GM18502 (cell line): ENCODE data around the gene LHFPL3.
"Not testable (repeated sequence)": the region's sequence is repeated elsewhere in the genome, so short reads cannot be mapped to it uniquely, and the experiment has no call there.

Experiments
- ATAC-seq: cut with Tn5 transposase; IDR thresholded peaks from one replicate; pipeline ENCODE4 v1.9.1; 2021; ENCODE audit warnings: mild to moderate bottlenecking; ENCODE audit not compliant: unreplicated experiment, poor library complexity

The LHFPL3 gene

DNA sequence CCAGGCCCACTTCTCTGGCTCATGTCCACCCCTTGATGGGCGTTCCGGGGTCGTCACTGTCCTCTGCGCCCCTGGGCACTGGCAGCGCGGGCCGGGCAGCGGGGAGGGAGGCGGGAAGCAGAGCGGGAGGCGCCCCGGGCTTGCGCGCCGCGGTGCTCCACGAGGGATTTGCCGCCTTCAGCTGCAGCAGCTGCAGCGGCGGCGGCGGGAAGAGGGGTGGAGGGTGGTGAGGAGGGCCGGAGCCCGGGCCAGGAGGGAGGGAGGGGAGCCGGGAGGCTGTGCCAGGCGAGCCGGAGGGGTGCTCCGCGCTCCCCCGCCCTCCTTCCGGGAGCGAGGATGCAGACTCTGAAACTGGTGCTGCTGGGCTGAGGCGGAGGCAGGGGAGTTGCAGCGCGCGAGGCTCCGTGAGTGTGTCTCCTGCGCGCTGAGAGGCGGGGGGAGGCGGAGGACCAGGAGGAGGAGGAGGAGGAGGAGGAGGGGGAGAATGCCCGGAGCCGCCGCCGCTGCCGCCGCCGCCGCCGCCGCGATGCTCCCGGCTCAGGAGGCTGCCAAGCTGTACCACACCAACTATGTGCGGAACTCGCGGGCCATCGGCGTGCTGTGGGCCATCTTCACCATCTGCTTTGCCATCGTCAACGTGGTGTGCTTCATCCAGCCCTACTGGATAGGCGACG lies at the start of gene LHFPL3:
Gene LHFPL3 (plus strand): TSS at position 308 of the 674 bp plus-strand sequence.
- no peak for ATAC-seq

DNA sequence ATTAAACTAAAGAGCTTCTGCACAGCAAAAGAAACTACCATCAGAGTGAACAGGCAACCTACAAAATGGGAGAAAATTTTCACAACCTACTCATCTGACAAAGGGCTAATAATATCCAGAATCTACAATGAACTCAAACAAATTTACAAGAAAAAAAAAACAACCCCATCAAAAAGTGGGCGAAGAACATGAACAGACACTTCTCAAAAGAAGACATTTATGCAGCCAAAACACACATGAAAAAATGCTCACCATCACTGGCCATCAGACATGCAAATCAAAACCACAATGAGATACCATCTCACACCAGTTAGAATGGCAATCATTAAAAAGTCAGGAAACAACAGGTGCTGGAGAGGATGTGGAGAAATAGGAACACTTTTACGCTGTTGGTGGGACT lies 46.7 kb upstream of the LHFPL3 start:
- not testable (repeated sequence) for ATAC-seq

GRCh38 chr7:104286839-104287238 lies 41.6 kb upstream of the LHFPL3 start:
- no peak for ATAC-seq

DNA sequence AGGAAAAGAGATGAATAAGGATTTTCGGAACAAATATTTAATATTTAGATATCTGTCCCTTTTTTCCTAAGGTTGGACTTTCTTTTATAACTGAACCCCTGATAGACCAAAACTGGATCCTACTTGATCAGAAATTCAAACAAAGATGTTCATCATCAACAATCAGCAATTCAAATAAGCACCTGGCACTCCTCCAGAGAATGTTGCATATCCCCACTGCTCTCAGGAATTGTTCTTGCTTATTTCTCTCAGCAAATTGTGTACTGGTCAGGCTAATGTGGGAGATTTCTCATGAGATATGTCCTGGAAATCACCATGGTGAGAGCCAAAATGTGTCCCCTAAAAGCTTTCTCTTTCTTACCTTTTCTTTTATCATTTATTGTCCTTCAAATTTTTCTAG lies 40.3 kb upstream of the LHFPL3 start:
- no peak for ATAC-seq

DNA sequence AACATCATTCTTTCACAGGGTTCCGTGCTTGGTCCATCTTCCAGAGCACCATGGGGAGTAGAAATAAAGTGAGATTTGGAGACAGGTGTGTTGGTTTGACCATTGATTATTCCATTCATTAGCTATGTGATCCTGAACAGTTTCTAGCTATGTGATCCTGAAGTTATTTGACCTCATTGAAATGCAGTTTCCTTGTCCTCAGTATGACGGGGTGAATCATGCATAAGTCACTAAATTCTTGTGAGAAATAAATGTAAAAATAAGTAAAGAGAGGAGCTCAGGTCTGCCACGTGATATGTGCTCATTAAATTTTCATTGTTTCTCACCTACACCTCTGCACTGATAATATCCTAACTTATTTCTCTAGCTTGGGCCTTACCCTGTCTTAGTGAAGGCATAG lies 34.1 kb upstream of the LHFPL3 start:
- no peak for ATAC-seq

GRCh38 chr7:104296266-104296665 lies 32.1 kb upstream of the LHFPL3 start:
- ATAC-seq, result no peak

DNA sequence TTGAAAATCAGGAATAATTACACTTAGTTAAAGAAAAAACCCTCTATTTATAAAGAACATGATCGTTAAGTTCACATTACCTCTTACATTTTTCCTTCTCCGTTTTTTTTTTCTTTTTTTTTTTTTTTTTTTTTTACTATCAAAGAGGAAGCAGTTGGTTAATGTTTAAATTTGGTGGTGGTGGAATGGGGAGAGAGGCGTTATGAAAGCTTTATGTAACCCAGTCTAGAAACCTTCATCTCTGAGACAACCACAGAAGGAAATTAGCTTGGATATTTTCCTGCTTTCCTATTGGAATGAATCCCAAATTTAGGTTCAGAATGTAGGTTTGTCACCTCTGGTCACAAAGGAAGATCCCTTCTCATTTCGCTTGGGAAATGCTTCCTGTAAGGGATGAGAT lies 31.5 kb upstream of the LHFPL3 start:
- no peak for ATAC-seq

DNA sequence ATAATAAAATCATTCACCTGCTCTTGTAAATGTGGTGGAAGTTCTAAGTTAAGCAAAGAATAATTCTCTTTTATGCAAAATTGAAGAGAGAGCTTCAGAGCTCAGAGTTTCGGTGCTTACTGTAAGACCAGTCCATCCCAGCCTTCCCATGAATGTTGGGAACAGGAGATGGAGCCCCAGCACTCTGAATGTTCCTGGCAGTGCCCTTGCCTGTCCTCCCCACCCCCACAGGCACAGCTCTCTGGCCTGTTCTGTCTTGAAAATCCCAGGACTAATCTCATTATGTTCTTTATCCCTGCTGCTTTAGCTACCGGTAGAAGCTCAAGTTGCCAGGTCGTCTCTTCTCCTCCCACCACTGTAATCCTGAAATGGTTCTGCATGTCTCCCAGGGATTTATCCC lies 29.1 kb upstream of the LHFPL3 start:
- no peak for ATAC-seq

DNA sequence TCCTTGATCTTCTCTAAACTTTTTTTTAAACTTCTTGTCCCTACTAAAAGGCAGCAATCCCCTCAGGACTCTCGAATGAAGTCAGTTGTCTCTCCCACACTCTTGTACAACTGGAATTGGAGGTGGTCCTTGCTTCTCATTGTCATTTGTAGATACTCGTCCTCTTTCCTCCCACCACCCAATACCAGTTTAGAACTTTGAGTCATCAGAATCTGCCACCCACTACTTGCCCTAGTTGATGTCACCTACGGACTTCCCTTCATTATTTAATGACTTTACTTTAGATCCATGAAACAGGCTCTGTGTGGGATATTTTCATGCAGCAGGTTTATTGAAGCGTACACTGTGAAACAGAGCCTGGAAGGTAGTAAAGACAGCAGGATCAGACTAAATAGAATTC lies 28.6 kb upstream of the LHFPL3 start:
- no peak for ATAC-seq

DNA sequence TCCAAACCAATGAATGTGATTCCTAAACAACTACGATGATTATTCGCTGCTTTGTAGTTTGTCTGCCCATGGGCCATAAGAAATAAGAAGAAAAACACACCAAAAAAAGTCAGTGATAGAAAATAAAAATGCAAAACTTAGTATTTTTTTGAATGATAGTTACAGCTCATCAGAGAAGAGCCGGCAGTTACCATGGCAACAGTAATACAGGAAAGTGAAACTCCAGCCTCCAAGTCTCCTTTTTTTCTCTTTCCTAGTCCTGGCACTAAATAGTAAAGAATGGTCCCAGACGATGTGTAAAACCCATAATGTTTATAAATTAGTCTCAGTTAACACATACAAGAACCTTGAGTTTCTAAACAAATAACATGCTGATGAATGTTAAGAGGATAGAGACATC lies 21.6 kb upstream of the LHFPL3 start:
- no peak for ATAC-seq

DNA sequence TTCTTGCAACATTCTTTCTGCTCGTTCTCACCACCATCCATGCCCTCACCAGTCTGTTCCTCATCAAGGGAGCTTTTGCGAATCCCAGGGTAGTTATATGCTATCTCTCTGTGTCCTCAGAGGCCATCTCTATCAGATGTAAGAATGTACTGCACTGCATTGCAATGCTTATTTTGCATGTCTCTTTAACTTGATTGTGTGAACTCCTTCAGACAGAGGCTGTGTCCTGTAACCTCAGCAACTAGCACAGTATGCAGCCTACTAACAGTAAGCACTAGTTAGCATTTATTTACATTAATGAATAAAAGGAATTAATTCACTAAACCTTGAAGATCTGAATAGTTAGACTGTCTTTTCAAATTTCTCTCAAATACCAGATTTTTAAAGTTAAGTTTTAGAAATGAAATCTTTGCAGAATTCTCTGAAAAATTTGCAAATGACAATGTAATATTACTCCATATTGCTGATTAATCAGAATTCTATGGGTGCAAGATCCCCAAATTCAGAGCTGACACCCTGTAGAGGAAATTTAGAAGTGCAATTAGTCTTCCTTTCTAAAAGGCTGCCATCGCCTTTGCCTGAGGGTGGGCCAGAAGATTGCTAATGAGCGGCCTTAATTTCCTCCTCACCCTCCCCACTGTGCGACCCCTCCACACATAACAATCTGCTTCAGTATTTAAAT lies 10.3 kb upstream of the LHFPL3 start:
- no peak for ATAC-seq

- no peak for ATAC-seq
Measured at GRCh38 chr7:104327534-104327933, 869 bp upstream of the LHFPL3 start.

DNA sequence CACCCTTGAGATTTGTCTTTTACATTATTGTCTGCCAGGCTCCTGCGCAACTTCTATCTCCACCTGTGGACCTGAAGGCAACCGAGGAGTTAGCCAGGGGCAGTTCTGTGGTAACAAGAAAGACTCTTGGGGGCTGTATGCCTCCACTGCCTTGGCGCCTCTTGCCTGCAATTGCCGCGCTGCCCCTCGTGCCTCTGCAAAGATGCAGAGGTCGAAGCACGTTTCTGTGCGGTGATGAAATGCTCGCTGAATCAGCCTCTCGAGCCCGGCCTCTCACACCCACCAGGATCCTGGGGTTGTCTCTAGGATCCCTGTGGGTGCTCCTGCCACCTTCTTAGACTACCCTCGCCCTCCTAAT lies 486 bp upstream of the LHFPL3 start:
- ATAC-seq, result no peak

GRCh38 chr7:104328970-104329825 lies 795 bp downstream of the LHFPL3 start:
- ATAC-seq, result no peak

- ATAC-seq, result no peak
Measured at GRCh38 chr7:104341546-104341945, 13.1 kb downstream of the LHFPL3 start.

GRCh38 chr7:104352736-104353135 lies 24.3 kb downstream of the LHFPL3 start:
- ATAC-seq, result no peak

DNA sequence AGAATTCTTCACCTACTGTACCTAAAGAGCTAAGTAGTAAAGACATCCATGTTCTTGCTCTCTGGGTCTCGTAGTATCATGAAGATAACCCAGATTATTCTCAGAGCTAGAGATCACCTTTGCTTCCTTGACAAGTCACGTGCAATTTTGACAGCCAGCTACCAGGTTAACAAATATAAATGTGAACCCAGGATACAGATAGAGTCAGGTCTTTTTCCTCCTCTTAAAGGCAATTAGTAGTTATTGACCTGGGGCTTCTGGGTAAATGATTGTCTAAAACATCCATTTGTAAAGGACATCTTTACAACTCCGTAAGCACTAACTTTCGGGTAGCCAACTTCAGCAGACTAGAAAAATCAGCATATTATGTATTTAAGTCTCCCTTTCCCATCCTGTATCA lies 28.8 kb downstream of the LHFPL3 start:
- ATAC-seq, result no peak

DNA sequence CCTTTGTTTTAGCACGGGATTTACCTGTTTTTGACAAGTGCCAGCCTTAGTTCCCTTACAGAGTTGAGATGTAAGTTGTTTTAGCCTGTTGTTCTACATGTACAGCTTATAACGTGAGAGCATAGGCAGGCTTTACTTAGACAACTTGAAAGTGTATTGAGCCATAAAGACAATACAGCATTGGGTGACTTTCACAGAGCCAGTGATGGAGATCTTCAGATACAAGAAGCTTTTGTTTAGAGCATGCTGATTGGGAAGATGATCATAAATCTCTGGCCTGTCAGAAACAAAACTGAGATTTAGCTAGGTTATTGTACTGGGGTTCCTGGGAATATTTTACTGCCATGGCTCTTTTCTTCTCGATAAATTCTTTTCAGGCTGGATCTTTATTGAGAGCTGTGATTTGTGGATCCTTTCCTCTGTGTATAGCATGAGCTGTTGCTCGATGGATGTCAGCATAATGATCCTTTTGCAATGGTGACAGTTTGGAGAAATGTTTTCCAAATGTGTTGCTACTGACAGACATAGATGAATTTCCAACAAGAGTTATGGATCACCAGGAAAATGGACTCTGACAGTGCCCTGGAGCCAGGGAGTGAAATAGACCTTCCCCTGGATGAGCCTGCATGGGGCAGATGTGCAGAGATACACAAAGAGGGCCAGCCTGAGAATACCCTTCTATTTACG lies 30.2 kb downstream of the LHFPL3 start:
- ATAC-seq, result no peak

- ATAC-seq, result no peak
Measured at GRCh38 chr7:104362756-104363155, 34.4 kb downstream of the LHFPL3 start.

DNA sequence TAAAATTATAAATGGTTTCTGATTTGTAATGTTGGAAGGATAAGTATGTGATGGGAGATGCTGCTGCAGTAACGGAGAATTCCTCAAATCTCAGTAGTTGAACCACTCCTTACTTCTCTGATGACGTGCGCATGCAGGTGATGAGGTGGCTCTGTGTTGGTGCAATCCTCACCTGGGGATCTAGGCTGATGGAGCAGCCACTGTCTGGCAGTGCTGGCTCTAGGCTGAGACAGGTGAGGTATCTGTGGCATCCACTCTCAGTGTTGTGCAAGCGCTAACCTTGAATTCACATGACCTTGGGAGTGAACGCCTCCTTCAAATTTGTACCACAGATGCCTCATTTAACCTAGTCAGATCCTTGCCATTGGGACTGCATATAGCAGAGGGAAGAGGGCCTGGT lies 35.0 kb downstream of the LHFPL3 start:
- no peak for ATAC-seq

- ATAC-seq, result no peak
Measured at GRCh38 chr7:104366390-104366789, 38.0 kb downstream of the LHFPL3 start.
